IMR-90 (cell line): ENCODE data around the gene GCK. TPM values are rescaled to one million over a fixed set of nuclear protein-coding genes. Genes with fewer than 3 reads are reported as not detected.

Experiments used
- ATAC-seq: fragments of 200-7000 bp; cut with Tn5 transposase; 2 replicates; pipeline ENCODE4 v1.9.1; 2020; ENCODE audit warnings: low read depth, mild to moderate bottlenecking, moderate library complexity
- BruUV-seq: library from RNA; stranded (reverse); fragments of 400-500 nt; replicated peaks from 2 replicates; lab custom pipeline; 2021; lab: Mats Ljungman, UMichigan
- CTCF ChIA-PET: fragments of 300-600 bp; formaldehyde crosslinking; extraction: SDS; loops from one replicate; lab custom pipeline; 2021; ENCODE audit warnings: antibody characterized with exemption; lab: Yijun Ruan, JAX
- POLR2A ChIA-PET: fragments of 300-600 bp; sonication (Branson Sonifier 250); formaldehyde crosslinking; loops from one replicate; lab custom pipeline; 2022; ENCODE audit warnings: antibody characterized with exemption; ENCODE audit not compliant: unreplicated experiment; lab: Charles Lee
- DNase-seq: peaks from one replicate; pipeline ENCODE4 v3.0.0; 2013
- H2AFZ ChIP-seq: replicated peaks from 2 replicates; pipeline ENCODE3; 2013; ENCODE audit warnings: low read length, mild to moderate bottlenecking; ENCODE audit not compliant: poor library complexity
- H2AK5ac ChIP-seq: 2 replicates; pipeline ENCODE4 v1.6.1; 2013; ENCODE audit warnings: low read depth, low read length, inconsistent platforms
- H2AK9ac ChIP-seq: replicated peaks from 2 replicates; pipeline ENCODE3; 2013; ENCODE audit warnings: mild to moderate bottlenecking, low read depth, low read length, moderate library complexity; ENCODE audit not compliant: poor library complexity
- H2BK120ac ChIP-seq: 2 replicates; pipeline ENCODE4 v1.6.1; 2013; ENCODE audit warnings: low read depth, low read length, inconsistent platforms
- H2BK15ac ChIP-seq: 3 replicates; pipeline ENCODE4 v1.6.1; 2013; ENCODE audit warnings: low read depth, low read length, inconsistent platforms
- H2BK20ac ChIP-seq: 2 replicates; pipeline ENCODE4 v1.6.1; 2013; ENCODE audit warnings: low read depth, mild to moderate bottlenecking, inconsistent platforms, low read length, moderate library complexity
- H2BK5ac ChIP-seq: 2 replicates; pipeline ENCODE4 v1.6.1; 2013; ENCODE audit warnings: mild to moderate bottlenecking, low read depth, low read length, inconsistent platforms; ENCODE audit not compliant: poor library complexity, severe bottlenecking
- H3K14ac ChIP-seq: replicated peaks from 2 replicates; pipeline ENCODE4 v1.6.1; 2013; ENCODE audit warnings: low read depth, low read length, inconsistent platforms
- H3K18ac ChIP-seq: 2 replicates; pipeline ENCODE4 v1.6.1; 2013; ENCODE audit warnings: low read depth, low read length, control low read depth
- H3K23ac ChIP-seq: 2 replicates; pipeline ENCODE4 v1.6.1; 2013; ENCODE audit warnings: low read depth, low read length, inconsistent platforms
- H3K27ac ChIP-seq: 2 replicates; pipeline ENCODE4 v1.5.1; 2013; ENCODE audit warnings: mild to moderate bottlenecking, control low read depth, low read length; ENCODE audit not compliant: insufficient read depth
- H3K27me3 ChIP-seq: 2 replicates; pipeline ENCODE4 v1.6.1; 2013; ENCODE audit warnings: low read length; ENCODE audit not compliant: control insufficient read depth, insufficient read depth
- H3K36me3 ChIP-seq: 2 replicates; pipeline ENCODE4 v1.6.1; 2013; ENCODE audit warnings: low read length, mixed read lengths; ENCODE audit not compliant: control insufficient read depth, insufficient read depth
- H3K4ac ChIP-seq: 2 replicates; pipeline ENCODE4 v1.6.1; 2013; ENCODE audit warnings: low read depth, low read length, inconsistent platforms
- H3K4me1 ChIP-seq: 2 replicates; pipeline ENCODE4 v1.6.1; 2013; ENCODE audit warnings: low read length, mixed read lengths; ENCODE audit not compliant: control insufficient read depth, insufficient read depth
- H3K4me2 ChIP-seq: 2 replicates; pipeline ENCODE4 v1.6.1; 2013; ENCODE audit warnings: low read depth, mild to moderate bottlenecking, control low read depth, low read length, moderate library complexity
- H3K4me3 ChIP-seq: 2 replicates; pipeline ENCODE4 v1.5.1; 2013; ENCODE audit warnings: low read depth, mild to moderate bottlenecking, control low read depth, low read length, moderate library complexity; ENCODE audit not compliant: insufficient read depth
- H3K56ac ChIP-seq: 2 replicates; pipeline ENCODE4 v1.6.1; 2013; ENCODE audit warnings: low read length, inconsistent platforms; ENCODE audit not compliant: insufficient read depth; ENCODE audit errors: extremely low read depth
- H3K79me1 ChIP-seq, 2 experiments: 2 replicates each; pipeline ENCODE4 v1.6.1; 2013; ENCODE audit warnings: low read length in 2 of 2, inconsistent platforms in 1 of 2, low read depth in 1 of 2
- H3K9ac ChIP-seq: 2 replicates; pipeline ENCODE4 v1.6.1; 2013; ENCODE audit warnings: low read depth, low read length, control low read depth
- H3K9me1 ChIP-seq: 2 replicates; pipeline ENCODE4 v1.6.1; 2013; ENCODE audit warnings: low read length, inconsistent platforms; ENCODE audit not compliant: insufficient read depth
- H3K9me3 ChIP-seq: 2 replicates; pipeline ENCODE4 v1.6.1; 2013; ENCODE audit warnings: low read length; ENCODE audit not compliant: control insufficient read depth, insufficient read depth
- H4K20me1 ChIP-seq: 2 replicates; pipeline ENCODE4 v1.6.1; 2013; ENCODE audit warnings: low read length, inconsistent platforms; ENCODE audit not compliant: insufficient read depth
- H4K5ac ChIP-seq: 2 replicates; pipeline ENCODE4 v1.6.1; 2013; ENCODE audit warnings: mild to moderate bottlenecking, low read depth, low read length, control low read depth
- H4K8ac ChIP-seq, 2 experiments: 2 replicates each; pipeline ENCODE4 v1.6.1; 2013; ENCODE audit warnings: low read depth in 2 of 2, low read length in 2 of 2, control low read depth in 1 of 2, inconsistent platforms in 1 of 2
- H4K91ac ChIP-seq: 2 replicates; pipeline ENCODE4 v1.6.1; 2013; ENCODE audit warnings: low read depth, low read length, inconsistent platforms; ENCODE audit not compliant: insufficient read depth
- BHLHE40 ChIP-seq: fragments of 150-350 bp; IDR thresholded peaks from 2 replicates; pipeline ENCODE4 v1.6.1; 2016; ENCODE audit warnings: mild to moderate bottlenecking, low read depth, low read length
- CEBPB ChIP-seq: IDR thresholded peaks from 2 replicates; pipeline ENCODE4 v1.6.1; 2012; ENCODE audit warnings: low read depth, low read length, improper control_type of control experiment
- CHD1 ChIP-seq: IDR thresholded peaks from 2 replicates; pipeline ENCODE4 v1.6.1; 2012; ENCODE audit warnings: low read depth, low read length, improper control_type of control experiment
- MAFK ChIP-seq: IDR thresholded peaks from 2 replicates; pipeline ENCODE4 v1.6.1; 2012; ENCODE audit warnings: low read depth, low read length, improper control_type of control experiment
- MAZ ChIP-seq: IDR thresholded peaks from 2 replicates; pipeline ENCODE4 v1.6.1; 2012; ENCODE audit warnings: low read depth, mild to moderate bottlenecking, low read length, improper control_type of control experiment, moderate library complexity, borderline replicate concordance
- RAD21 ChIP-seq: IDR thresholded peaks from 2 replicates; pipeline ENCODE4 v1.6.1; 2012; ENCODE audit warnings: low read length, improper control_type of control experiment
- RCOR1 ChIP-seq: IDR thresholded peaks from 2 replicates; pipeline ENCODE4 v1.6.1; 2012; ENCODE audit warnings: mild to moderate bottlenecking, low read length, improper control_type of control experiment; ENCODE audit not compliant: insufficient replicate concordance
- RFX5 ChIP-seq: IDR thresholded peaks from 2 replicates; pipeline ENCODE4 v1.8.0; 2012; ENCODE audit warnings: low read depth, mild to moderate bottlenecking, low read length, moderate library complexity
- WGBS, 2 experiments: methylation state at CpG; one replicate each; pipeline versions ENCODE4 v1.1.5 to v1.1.7; 2013; ENCODE audit warnings: missing lambda C conversion rate in 2 of 2; ENCODE audit not compliant: insufficient read length in 1 of 2; ENCODE audit errors: extremely low coverage in 2 of 2; 5-methylcytosine and 5-hydroxymethylcytosine counted together
- dilution Hi-C: fragments of 300-500 bp; cut with HindIII; formaldehyde crosslinking; loops from one replicate; pipeline ENCODE4 v1.14.3; 2018; ENCODE audit warnings: low sequenced_read_pairs; ENCODE audit not compliant: unreplicated experiment
- in situ Hi-C: fragments of 300-500 bp; cut with MboI; formaldehyde crosslinking; loops from 3 replicates; pipeline ENCODE4 v1.14.3; 2019; ENCODE audit warnings: low sequenced_read_pairs, inconsistent platforms, mixed read lengths
- intact Hi-C: fragments of 100-400 bp; cut with micrococcal nuclease; formaldehyde crosslinking; loops from 2 replicates; pipeline ENCODE4 v1.10.0; 2022
- polyA plus RNA-seq, 3 experiments: library from polyadenylated mRNA; depleted of rRNA; stranded (reverse); fragments of >200 nt; gene quantifications; 2 replicates each; pipeline ENCODE4 v1.2.3, GENCODE V29; 2012; ENCODE audit warnings: low replicate concordance in 1 of 3
- total RNA-seq: library from RNA; depleted of rRNA; stranded (reverse); fragments of >200 nt; gene quantifications from 2 replicates; pipeline ENCODE4 v1.2.3, GENCODE V29; 2012
- TF ChIP-seq, protein P1 (sequence below): fragments of 150-350 bp; IDR thresholded peaks from 2 replicates; pipeline ENCODE4 v1.6.1; 2016; ENCODE audit warnings: low read depth, mild to moderate bottlenecking, low read length, moderate library complexity, borderline replicate concordance
- TF ChIP-seq, protein P2 (sequence below): fragments of 150-350 bp; IDR thresholded peaks from 2 replicates; pipeline ENCODE4 v1.6.1; 2017; ENCODE audit warnings: mild to moderate bottlenecking, antibody characterized with exemption, low read length, low read depth
- TF ChIP-seq, protein P3 (sequence below): conservative IDR thresholded peaks from 2 replicates; pipeline ENCODE4 v1.5.1; 2012; ENCODE audit warnings: mild to moderate bottlenecking, low read depth, low read length, improper control_type of control experiment

The GCK gene
- total and polyA plus RNA-seq, 2 of the 4 experiments (the other 2 are of a cell fraction) = 0.14 to 0.18 TPM

DNA sequence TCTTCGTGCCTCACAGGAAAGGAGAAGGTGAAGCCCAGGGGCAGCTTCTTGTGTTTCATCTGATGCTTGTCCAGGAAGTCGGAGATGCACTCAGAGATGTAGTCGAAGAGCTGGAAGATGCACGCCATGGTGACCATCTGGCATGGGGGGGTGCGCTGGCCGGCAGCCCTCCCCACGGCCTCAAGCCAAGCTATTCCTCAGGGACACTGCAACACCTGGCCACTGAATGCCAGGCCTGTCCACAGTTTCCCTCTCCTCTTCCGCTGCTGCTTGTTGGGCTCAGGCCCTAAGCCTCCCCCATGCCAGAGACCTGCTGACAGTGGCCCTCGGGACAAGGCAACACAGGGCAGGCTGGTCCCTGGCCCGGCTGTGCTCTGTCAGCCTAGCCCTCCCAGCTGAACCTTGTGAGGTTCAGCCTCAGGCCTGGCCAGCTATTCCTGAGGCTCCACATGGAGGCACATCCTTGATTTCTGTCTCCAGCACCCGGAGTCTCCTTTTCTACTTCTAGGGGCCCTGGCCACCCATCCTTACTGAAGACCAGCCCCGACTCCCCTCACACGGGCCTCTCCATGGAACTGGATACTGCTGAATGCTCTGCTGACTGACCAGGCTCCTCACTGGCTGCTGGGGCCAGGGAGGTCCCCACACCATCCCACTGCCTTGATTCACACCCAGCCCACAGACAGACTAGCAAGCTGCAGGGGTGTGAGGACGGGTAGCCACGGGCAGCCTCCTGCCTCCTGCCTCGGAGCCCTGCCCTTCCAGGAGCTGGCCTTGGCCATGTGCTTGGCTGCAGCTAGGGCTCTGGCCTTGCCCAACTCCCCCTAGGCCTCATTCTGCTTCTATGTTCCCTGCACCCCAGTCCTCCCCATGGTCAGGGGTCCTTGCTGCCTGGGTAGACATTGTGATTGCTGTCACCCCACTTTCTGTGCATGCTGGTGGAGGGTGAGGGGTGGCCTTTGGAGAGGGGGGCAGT, 38.0 kb downstream of the GCK start:
- Histone ChIP-seq H3K14ac (no peak overlapping the region), H3K9me3 (no peaks in the 10 kb centered on the region), H3K18ac (no peak overlapping the region), H3K4me2 (no peak overlapping the region), H2BK15ac (no peak overlapping the region), H3K36me3 (no peaks in the 10 kb centered on the region), H4K5ac (no peak overlapping the region), H4K20me1 (no peaks in the 10 kb centered on the region), H2BK20ac (no peak overlapping the region), H3K23ac (no peak overlapping the region), H3K27ac (no peak overlapping the region), H2BK120ac (no peak overlapping the region), H2AK9ac (no peak overlapping the region), H2AK5ac (no peak overlapping the region), H3K56ac (no peak overlapping the region), H3K4me3 (no peak overlapping the region), H2BK5ac (no peak overlapping the region), H3K4me1 (peaks cover 7% of the 10 kb centered on the region; the same call in 1 of the 2 replicates), H4K91ac (no peak overlapping the region), H3K79me1 (no peaks in the 10 kb centered on the region), H3K9ac (no peak overlapping the region), H2AFZ (no peak overlapping the region), H3K9me1 (0 out of 2 replicates have a peak, but pooled peaks cover 3% of the 10 kb centered on the region), H3K4ac (no peak overlapping the region), H4K8ac (no peak overlapping the region), H3K27me3 (peaks cover 22% of the 10 kb centered on the region)
- CTCF ChIA-PET = no interaction called here
- in situ Hi-C loops = no loop called here
- intact Hi-C loops = no loop called here
- POLR2A ChIA-PET = interaction anchor here (0.6 to 1.3 kb wide), 2 partner anchors 12 kb away, joined by 3 read pairs; no protein-coding TSS in a partner anchor
- 86% methylated on average over 8 of the region's 16 CpGs; no CpG with 5 or more reads in 1 of the 2 experiments for WGBS, 2 experiments
- TF ChIP-seq RCOR1 = no peak
- no peak for TF ChIP-seq CHD1
- no peak for TF ChIP-seq RAD21
- TF ChIP-seq, protein P1, sequence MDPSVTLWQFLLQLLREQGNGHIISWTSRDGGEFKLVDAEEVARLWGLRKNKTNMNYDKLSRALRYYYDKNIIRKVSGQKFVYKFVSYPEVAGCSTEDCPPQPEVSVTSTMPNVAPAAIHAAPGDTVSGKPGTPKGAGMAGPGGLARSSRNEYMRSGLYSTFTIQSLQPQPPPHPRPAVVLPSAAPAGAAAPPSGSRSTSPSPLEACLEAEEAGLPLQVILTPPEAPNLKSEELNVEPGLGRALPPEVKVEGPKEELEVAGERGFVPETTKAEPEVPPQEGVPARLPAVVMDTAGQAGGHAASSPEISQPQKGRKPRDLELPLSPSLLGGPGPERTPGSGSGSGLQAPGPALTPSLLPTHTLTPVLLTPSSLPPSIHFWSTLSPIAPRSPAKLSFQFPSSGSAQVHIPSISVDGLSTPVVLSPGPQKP = no peak
- TF ChIP-seq, protein P2, sequence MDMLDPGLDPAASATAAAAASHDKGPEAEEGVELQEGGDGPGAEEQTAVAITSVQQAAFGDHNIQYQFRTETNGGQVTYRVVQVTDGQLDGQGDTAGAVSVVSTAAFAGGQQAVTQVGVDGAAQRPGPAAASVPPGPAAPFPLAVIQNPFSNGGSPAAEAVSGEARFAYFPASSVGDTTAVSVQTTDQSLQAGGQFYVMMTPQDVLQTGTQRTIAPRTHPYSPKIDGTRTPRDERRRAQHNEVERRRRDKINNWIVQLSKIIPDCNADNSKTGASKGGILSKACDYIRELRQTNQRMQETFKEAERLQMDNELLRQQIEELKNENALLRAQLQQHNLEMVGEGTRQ = no peak
- no peak for TF ChIP-seq MAZ
- no peak for TF ChIP-seq CEBPB
- TF ChIP-seq, protein P3, sequence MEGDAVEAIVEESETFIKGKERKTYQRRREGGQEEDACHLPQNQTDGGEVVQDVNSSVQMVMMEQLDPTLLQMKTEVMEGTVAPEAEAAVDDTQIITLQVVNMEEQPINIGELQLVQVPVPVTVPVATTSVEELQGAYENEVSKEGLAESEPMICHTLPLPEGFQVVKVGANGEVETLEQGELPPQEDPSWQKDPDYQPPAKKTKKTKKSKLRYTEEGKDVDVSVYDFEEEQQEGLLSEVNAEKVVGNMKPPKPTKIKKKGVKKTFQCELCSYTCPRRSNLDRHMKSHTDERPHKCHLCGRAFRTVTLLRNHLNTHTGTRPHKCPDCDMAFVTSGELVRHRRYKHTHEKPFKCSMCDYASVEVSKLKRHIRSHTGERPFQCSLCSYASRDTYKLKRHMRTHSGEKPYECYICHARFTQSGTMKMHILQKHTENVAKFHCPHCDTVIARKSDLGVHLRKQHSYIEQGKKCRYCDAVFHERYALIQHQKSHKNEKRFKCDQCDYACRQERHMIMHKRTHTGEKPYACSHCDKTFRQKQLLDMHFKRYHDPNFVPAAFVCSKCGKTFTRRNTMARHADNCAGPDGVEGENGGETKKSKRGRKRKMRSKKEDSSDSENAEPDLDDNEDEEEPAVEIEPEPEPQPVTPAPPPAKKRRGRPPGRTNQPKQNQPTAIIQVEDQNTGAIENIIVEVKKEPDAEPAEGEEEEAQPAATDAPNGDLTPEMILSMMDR = no peak
- no peak for TF ChIP-seq BHLHE40
- no peak for TF ChIP-seq RFX5
- TF ChIP-seq MAFK = no peak
- ATAC-seq (no peak), DNase-seq (no peak)
- no TSS peak for BruUV-seq
- dilution Hi-C loops = no loop called here
